ENCODE results near the gene TSC22D4.

- TF ChIP-seq, protein P1, sequence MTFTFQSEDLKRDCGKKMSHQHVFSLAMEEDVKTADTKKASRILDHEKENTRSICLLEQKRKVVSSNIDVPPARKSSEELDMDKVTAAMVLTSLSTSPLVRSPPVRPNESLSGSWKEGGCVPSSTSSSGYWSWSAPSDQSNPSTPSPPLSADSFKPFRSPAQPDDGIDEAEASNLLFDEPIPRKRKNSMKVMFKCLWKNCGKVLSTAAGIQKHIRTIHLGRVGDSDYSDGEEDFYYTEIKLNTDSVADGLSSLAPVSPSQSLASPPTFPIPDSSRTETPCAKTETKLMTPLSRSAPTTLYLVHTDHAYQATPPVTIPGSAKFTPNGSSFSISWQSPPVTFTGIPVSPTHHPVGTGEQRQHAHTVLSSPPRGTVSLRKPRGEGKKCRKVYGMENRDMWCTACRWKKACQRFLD (tag by site-specific recombination; IDR thresholded peaks at IDR 0.05) = no peak
- no peak for TF ChIP-seq SP7 (tag by site-specific recombination; IDR thresholded peaks at IDR 0.05)
These were observed 14.7 kb upstream of the TSC22D4 start for GRCh38 chr7:100493476-100494264.
